Mesendoderm (in vitro differentiated cells): ENCODE results near the gene ELAVL2.

Experiments
- DNase-seq: peaks from one replicate; pipeline ENCODE4 v3.0.0; 2013
- H2AK5ac ChIP-seq: 2 replicates; pipeline ENCODE4 v1.6.1; 2013; ENCODE audit warnings: low read length, inconsistent platforms
- H2BK120ac ChIP-seq: 2 replicates; pipeline ENCODE4 v1.6.1; 2013; ENCODE audit warnings: low read depth, mild to moderate bottlenecking, low read length, moderate library complexity, mixed read lengths
- H2BK15ac ChIP-seq: replicated peaks from 2 replicates; pipeline ENCODE4 v1.6.1; 2013; ENCODE audit warnings: low read depth, mild to moderate bottlenecking, moderate library complexity
- H2BK5ac ChIP-seq: 2 replicates; pipeline ENCODE4 v1.6.1; 2013; ENCODE audit warnings: low read length, inconsistent platforms
- H3K18ac ChIP-seq: 2 replicates; pipeline ENCODE4 v1.6.1; 2013; ENCODE audit warnings: mild to moderate bottlenecking, low read length, mixed read lengths
- H3K23ac ChIP-seq: one replicate; pipeline ENCODE4 v1.6.1; 2013; ENCODE audit warnings: low read length
- H3K27ac ChIP-seq: 2 replicates; pipeline ENCODE4 v1.5.1; 2013; ENCODE audit warnings: low read depth, mild to moderate bottlenecking, inconsistent platforms, low read length, moderate library complexity
- H3K27me3 ChIP-seq: 2 replicates; pipeline ENCODE4 v1.6.1; 2013; ENCODE audit warnings: low read length, control low read depth, mild to moderate bottlenecking, inconsistent platforms; ENCODE audit not compliant: insufficient read depth, poor library complexity
- H3K36me3 ChIP-seq: 2 replicates; pipeline ENCODE4 v1.6.1; 2013; ENCODE audit warnings: low read length, inconsistent platforms; ENCODE audit not compliant: control insufficient read depth, insufficient read depth
- H3K4ac ChIP-seq: one replicate; pipeline ENCODE4 v1.6.1; 2013; ENCODE audit warnings: low read depth, mild to moderate bottlenecking, low read length, moderate library complexity
- H3K4me1 ChIP-seq: 2 replicates; pipeline ENCODE4 v1.6.1; 2013; ENCODE audit warnings: low read depth, low read length, inconsistent platforms; ENCODE audit not compliant: control insufficient read depth
- H3K4me2 ChIP-seq: 2 replicates; pipeline ENCODE4 v1.6.1; 2013; ENCODE audit warnings: low read length
- H3K4me3 ChIP-seq: 2 replicates; pipeline ENCODE4 v1.5.1; 2013; ENCODE audit warnings: mild to moderate bottlenecking, low read length
- H3K56ac ChIP-seq: one replicate; pipeline ENCODE4 v1.6.1; 2013; ENCODE audit warnings: low read length
- H3K79me1 ChIP-seq: 2 replicates; pipeline ENCODE4 v1.6.1; 2013; ENCODE audit warnings: low read length, inconsistent platforms
- H3K79me2 ChIP-seq: 2 replicates; pipeline ENCODE4 v1.6.1; 2013; ENCODE audit warnings: mild to moderate bottlenecking, low read length; ENCODE audit not compliant: control insufficient read depth, insufficient read depth
- H3K9ac ChIP-seq: 2 replicates; pipeline ENCODE4 v1.6.1; 2013; ENCODE audit warnings: low read length, inconsistent platforms
- H4K5ac ChIP-seq: one replicate; pipeline ENCODE4 v1.6.1; 2013; ENCODE audit warnings: low read length
- H4K8ac ChIP-seq: one replicate; pipeline ENCODE4 v1.6.1; 2013; ENCODE audit warnings: low read depth, mild to moderate bottlenecking, control low read depth, low read length, moderate library complexity
- WGBS: extraction: QIAGEN DNeasy Blood & Tissue Kit; methylation state at CpG from one replicate; pipeline ENCODE4 v1.1.7; 2013; ENCODE audit warnings: low lambda C conversion rate, missing lambda C conversion rate; ENCODE audit not compliant: insufficient coverage; ENCODE audit errors: extremely low coverage; 5-methylcytosine and 5-hydroxymethylcytosine counted together

The ELAVL2 gene

DNA sequence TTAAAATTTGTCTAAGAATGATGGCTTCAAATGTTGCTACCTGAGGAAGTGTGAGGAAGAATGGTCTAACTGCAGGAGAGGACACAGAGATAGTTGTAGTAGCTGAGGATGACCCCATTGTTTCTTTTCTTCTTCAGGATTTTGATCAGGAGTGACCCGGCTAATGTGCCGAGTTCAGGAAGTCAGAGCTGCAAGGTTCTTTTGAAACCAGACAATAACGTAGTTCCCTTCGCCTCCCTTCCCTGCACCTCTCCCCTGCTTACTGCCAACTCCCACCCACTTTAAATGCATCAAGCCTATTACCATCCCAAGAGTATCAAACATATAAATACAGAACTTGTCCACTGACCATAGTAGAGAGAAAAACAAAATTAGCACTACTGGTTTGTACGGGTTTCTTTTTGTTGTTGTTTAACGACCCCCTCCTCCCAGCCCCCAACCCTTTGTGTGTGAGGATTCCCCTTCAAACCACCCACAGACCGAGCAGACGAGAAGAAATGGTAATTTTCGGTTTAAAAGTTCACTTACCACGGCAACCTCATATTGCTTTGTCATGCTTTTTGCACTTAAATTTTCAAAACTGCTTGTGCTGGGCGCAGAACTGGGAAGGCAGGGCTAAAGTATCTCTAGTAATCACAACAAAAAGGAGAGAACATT is 23.5 kb upstream of the ELAVL2 start:
- Histone ChIP-seq H3K4me1 (no peaks in the 10 kb centered on the region), H3K9ac (peak overlapping the region; percentile 21), H2BK120ac (no peak overlapping the region), H4K5ac (no peak overlapping the region), H3K4ac (no peak overlapping the region), H3K23ac (no peak overlapping the region), H4K8ac (no peak overlapping the region), H3K4me2 (peak overlapping the region; percentile 55), H3K18ac (no peak overlapping the region), H2AK5ac (no peak overlapping the region), H2BK5ac (no peak overlapping the region), H3K79me2 (no peaks in the 10 kb centered on the region), H2BK15ac (peak overlapping the region; percentile 59), H3K27ac (no peak overlapping the region), H3K56ac (peak overlapping the region; percentile 81), H3K79me1 (no peaks in the 10 kb centered on the region), H3K4me3 (peak overlapping the region; percentile 3), H3K27me3 (peaks cover 3% of the 10 kb centered on the region), H3K36me3 (no peaks in the 10 kb centered on the region)
- DNase-seq: peak; percentile 14
- WGBS: no CpG with 5 or more reads among the region's 11 CpGs

GRCh38 chr9:23842565-23843129 is 16.6 kb upstream of the ELAVL2 start:
- no peak overlapping the region for H3K9ac ChIP-seq
- no CpG with 5 or more reads among the region's 1 CpG for WGBS
- no peaks in the 10 kb centered on the region for H3K79me2 ChIP-seq

DNA sequence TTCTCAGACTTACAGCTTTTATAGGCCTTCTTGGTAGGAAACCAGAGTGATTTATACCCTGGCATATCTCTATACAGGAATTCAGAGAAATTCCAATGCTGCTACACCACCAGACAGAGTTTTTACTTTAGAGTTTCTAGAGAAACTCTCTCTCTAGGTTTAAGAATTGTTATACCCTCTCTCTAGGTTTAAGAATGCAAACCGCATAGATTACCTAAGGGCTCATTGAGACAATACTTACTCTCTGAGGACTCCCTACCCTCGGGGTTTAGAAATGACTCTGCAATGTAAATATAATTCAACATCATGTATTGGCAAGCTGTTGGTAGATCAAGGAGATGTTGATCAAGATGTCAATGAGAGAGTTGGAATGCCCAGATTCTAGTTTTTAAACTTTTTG is 15.3 kb upstream of the ELAVL2 start:
- no CpG with 5 or more reads among the region's 2 CpGs for WGBS
- Histone ChIP-seq H4K5ac (no peak overlapping the region), H3K4me1 (no peaks in the 10 kb centered on the region), H3K36me3 (no peaks in the 10 kb centered on the region), H4K8ac (no peak overlapping the region), H2AK5ac (no peak overlapping the region), H3K9ac (no peak overlapping the region), H3K56ac (no peak overlapping the region), H3K79me1 (no peaks in the 10 kb centered on the region), H3K23ac (no peak overlapping the region), H2BK5ac (no peak overlapping the region), H2BK120ac (no peak overlapping the region), H2BK15ac (no peak overlapping the region), H3K27me3 (no peaks in the 10 kb centered on the region), H3K79me2 (no peaks in the 10 kb centered on the region), H3K27ac (no peak overlapping the region), H3K4me3 (no peak overlapping the region), H3K4me2 (no peak overlapping the region), H3K4ac (no peak overlapping the region), H3K18ac (no peak overlapping the region)
- peak; percentile 51 for DNase-seq

More at GRCh38 chr9:23842565-23843129, 16.6 kb upstream of the ELAVL2 start:
- Histone ChIP-seq H3K27ac (no peak overlapping the region), H4K5ac (no peak overlapping the region), H3K36me3 (no peaks in the 10 kb centered on the region), H4K8ac (no peak overlapping the region), H3K4ac (no peak overlapping the region), H2BK15ac (no peak overlapping the region), H3K56ac (no peak overlapping the region), H3K4me2 (no peak overlapping the region), H3K23ac (no peak overlapping the region), H3K4me3 (no peak overlapping the region), H3K18ac (no peak overlapping the region), H2BK120ac (no peak overlapping the region), H3K27me3 (no peaks in the 10 kb centered on the region), H2AK5ac (no peak overlapping the region), H2BK5ac (no peak overlapping the region), H3K79me1 (no peaks in the 10 kb centered on the region), H3K4me1 (no peaks in the 10 kb centered on the region)
- peak; percentile 49 for DNase-seq

- Histone ChIP-seq H3K79me2 (no peaks in the 10 kb centered on the region), H3K4me2 (no peak overlapping the region), H2BK15ac (no peak overlapping the region), H3K4ac (no peak overlapping the region), H4K5ac (no peak overlapping the region), H3K79me1 (no peaks in the 10 kb centered on the region), H2BK120ac (no peak overlapping the region), H3K4me3 (no peak overlapping the region), H4K8ac (no peak overlapping the region), H3K4me1 (no peaks in the 10 kb centered on the region), H3K23ac (no peak overlapping the region), H3K56ac (no peak overlapping the region), H3K18ac (no peak overlapping the region), H3K27ac (no peak overlapping the region), H2BK5ac (no peak overlapping the region), H3K27me3 (no peaks in the 10 kb centered on the region), H2AK5ac (no peak overlapping the region), H3K36me3 (no peaks in the 10 kb centered on the region), H3K9ac (no peak overlapping the region)
- no CpG with 5 or more reads among the region's 5 CpGs for WGBS
- no peak for DNase-seq
Observed at GRCh38 chr9:23837038-23837437, 11.0 kb upstream of the ELAVL2 start.

- H3K4me2 ChIP-seq: peak overlapping the region; percentile 72
- H2BK120ac ChIP-seq: no peak overlapping the region
- H3K36me3 ChIP-seq: no peaks in the 10 kb centered on the region
- peak overlapping the region; percentile 68 for H3K18ac ChIP-seq
- H3K4ac ChIP-seq: no peak overlapping the region
- H3K9ac ChIP-seq: no peak overlapping the region
- no peak overlapping the region for H3K4me3 ChIP-seq
- H3K79me1 ChIP-seq: no peaks in the 10 kb centered on the region
- H2BK15ac ChIP-seq: no peak overlapping the region
- H4K8ac ChIP-seq: no peak overlapping the region
- no peak overlapping the region for H3K27ac ChIP-seq
- peaks cover 6% of the 10 kb centered on the region for H3K27me3 ChIP-seq
- DNase-seq: peak; percentile 95
- WGBS: no CpG with 5 or more reads among the region's 28 CpGs
- no peak overlapping the region for H3K56ac ChIP-seq
- no peak overlapping the region for H4K5ac ChIP-seq
- H3K79me2 ChIP-seq: no peaks in the 10 kb centered on the region
- H3K23ac ChIP-seq: no peak overlapping the region
- no peak overlapping the region for H2BK5ac ChIP-seq
- H2AK5ac ChIP-seq: no peak overlapping the region
- H3K4me1 ChIP-seq: peaks cover 8% of the 10 kb centered on the region
Observed at GRCh38 chr9:23830929-23831730, 5.1 kb upstream of the ELAVL2 start.
